Esophagus squamous epithelium (tissue), 4 donors: ENCODE data around the gene CCL18.

ENCODE experiments used
- POLR2A ChIP-seq, 4 donors: fragments of 450-650 bp; IDR thresholded peaks; one replicate each; pipeline ENCODE4 v1.6.1; 2017; ENCODE audit warnings: antibody characterized with exemption in 4 of 4, mild to moderate bottlenecking in 4 of 4, moderate library complexity in 3 of 4
- TF ChIP-seq, protein P1 (sequence below), 6 experiments: fragments of 450-650 bp in 4 of 6; fragments of 200-600 bp in 2 of 6; sonication (generic) in 2 of 6; IDR thresholded peaks; one replicate each; pipeline ENCODE4 v1.5.1; 2016 to 2019; ENCODE audit warnings: antibody characterized with exemption in 6 of 6, mild to moderate bottlenecking in 4 of 6, moderate library complexity in 4 of 6

DNA sequence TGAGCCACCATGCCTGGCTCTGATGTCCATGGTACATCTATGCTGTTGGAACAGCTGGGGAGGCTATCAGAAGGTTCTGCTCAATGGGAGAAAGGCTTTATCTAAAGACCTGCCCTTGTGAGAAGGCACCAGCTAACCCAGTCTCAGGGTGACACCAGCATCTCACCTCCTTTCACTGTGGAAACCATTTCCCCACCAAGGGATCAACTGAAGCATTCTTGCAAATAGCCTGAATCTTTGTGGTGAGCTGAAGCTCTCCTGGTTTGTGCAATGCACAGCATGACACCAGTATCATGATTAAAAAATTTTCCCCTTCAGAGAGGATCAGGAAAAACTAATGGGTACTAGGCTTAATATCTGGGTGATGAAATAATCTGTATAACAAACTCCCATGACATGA lies 5.1 kb downstream of the CCL18 start:
- TF ChIP-seq, protein P1, sequence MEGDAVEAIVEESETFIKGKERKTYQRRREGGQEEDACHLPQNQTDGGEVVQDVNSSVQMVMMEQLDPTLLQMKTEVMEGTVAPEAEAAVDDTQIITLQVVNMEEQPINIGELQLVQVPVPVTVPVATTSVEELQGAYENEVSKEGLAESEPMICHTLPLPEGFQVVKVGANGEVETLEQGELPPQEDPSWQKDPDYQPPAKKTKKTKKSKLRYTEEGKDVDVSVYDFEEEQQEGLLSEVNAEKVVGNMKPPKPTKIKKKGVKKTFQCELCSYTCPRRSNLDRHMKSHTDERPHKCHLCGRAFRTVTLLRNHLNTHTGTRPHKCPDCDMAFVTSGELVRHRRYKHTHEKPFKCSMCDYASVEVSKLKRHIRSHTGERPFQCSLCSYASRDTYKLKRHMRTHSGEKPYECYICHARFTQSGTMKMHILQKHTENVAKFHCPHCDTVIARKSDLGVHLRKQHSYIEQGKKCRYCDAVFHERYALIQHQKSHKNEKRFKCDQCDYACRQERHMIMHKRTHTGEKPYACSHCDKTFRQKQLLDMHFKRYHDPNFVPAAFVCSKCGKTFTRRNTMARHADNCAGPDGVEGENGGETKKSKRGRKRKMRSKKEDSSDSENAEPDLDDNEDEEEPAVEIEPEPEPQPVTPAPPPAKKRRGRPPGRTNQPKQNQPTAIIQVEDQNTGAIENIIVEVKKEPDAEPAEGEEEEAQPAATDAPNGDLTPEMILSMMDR (IDR thresholded peaks at IDR 0.05) = no peak
- TF ChIP-seq POLR2A (IDR thresholded peaks at IDR 0.05) = no peak
